NB4 (cell line): ENCODE measurements around the gene CCSER1.
A peak's percentile ranks its signal among the peaks of the same experiment; 100 is the strongest.

Experiments used
- DNase-seq: peaks from one replicate; pipeline ENCODE4 v3.0.0; 2010; ENCODE audit warnings: low read depth
- H3K4me3 ChIP-seq: one replicate; pipeline ENCODE4 v1.5.1; 2011; ENCODE audit warnings: mild to moderate bottlenecking, low read depth, low read length, moderate library complexity
- MYC ChIP-seq: IDR thresholded peaks from 2 replicates; pipeline ENCODE4 v1.6.1; 2011; ENCODE audit warnings: low read depth, low read length
- POLR2A ChIP-seq: IDR thresholded peaks from 2 replicates; pipeline ENCODE4 v1.6.1; 2011; ENCODE audit warnings: mild to moderate bottlenecking; ENCODE audit not compliant: insufficient read length; ENCODE audit errors: extremely low read depth
- TF ChIP-seq, protein P1 (sequence below): IDR thresholded peaks from one replicate; pipeline ENCODE4 v1.5.1; 2012; ENCODE audit warnings: low read depth, low read length
- TF ChIP-seq, protein P2 (sequence below): IDR thresholded peaks from 2 replicates; pipeline ENCODE4 v1.6.1; 2011; ENCODE audit warnings: low read depth, low read length

CCSER1 gene

DNA sequence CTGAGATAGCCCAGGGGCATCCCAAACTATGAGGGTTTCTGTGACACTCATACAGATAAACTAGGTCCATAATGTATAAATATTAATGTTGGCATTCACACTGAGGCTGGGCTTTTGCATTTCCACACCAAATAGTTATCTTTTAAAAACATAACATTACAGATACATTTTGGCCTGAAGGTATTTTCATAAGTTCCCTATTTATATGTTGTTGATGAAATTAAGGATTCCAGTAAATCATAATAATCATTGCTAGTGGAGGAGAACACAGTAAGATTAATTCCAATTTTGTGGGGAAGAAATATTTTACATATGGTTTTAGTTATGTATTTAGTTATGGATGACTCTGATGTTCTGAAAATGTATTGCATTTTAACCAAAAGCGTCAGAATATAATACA, 479.6 kb downstream of the CCSER1 start:
- TF ChIP-seq, protein P1, sequence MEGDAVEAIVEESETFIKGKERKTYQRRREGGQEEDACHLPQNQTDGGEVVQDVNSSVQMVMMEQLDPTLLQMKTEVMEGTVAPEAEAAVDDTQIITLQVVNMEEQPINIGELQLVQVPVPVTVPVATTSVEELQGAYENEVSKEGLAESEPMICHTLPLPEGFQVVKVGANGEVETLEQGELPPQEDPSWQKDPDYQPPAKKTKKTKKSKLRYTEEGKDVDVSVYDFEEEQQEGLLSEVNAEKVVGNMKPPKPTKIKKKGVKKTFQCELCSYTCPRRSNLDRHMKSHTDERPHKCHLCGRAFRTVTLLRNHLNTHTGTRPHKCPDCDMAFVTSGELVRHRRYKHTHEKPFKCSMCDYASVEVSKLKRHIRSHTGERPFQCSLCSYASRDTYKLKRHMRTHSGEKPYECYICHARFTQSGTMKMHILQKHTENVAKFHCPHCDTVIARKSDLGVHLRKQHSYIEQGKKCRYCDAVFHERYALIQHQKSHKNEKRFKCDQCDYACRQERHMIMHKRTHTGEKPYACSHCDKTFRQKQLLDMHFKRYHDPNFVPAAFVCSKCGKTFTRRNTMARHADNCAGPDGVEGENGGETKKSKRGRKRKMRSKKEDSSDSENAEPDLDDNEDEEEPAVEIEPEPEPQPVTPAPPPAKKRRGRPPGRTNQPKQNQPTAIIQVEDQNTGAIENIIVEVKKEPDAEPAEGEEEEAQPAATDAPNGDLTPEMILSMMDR, result no peak
- TF ChIP-seq MYC (no peak), POLR2A (no peak)
- TF ChIP-seq, protein P2, sequence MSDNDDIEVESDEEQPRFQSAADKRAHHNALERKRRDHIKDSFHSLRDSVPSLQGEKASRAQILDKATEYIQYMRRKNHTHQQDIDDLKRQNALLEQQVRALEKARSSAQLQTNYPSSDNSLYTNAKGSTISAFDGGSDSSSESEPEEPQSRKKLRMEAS, result no peak
- H3K4me3 ChIP-seq, result no peak overlapping the region
- DNase-seq, result no peak

DNA sequence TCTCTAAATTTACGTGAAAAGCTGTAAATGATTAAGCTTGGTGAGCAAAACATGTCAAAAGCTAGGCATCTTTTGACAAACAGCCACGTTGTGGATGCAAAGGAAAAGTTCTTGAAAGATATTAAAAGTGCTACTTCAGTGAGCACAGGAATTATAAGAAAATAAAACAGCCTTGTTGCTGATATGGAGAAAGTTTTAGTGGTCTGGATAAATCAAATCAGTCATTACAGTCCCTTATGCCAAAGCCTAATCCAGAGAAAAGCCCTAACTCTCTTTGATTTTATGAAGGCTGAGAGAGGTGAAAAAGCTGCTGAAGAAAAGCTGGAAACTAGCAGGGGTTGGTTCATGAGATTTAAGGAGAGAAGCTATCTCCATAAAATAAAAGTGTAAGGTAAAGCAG, 487.2 kb downstream of the CCSER1 start:
- H3K4me3 ChIP-seq, result no peak overlapping the region
- no peak for DNase-seq
- TF ChIP-seq, protein P2, result no peak
- no peak for TF ChIP-seq POLR2A
- TF ChIP-seq MYC, result no peak
- TF ChIP-seq, protein P1, result no peak

DNA sequence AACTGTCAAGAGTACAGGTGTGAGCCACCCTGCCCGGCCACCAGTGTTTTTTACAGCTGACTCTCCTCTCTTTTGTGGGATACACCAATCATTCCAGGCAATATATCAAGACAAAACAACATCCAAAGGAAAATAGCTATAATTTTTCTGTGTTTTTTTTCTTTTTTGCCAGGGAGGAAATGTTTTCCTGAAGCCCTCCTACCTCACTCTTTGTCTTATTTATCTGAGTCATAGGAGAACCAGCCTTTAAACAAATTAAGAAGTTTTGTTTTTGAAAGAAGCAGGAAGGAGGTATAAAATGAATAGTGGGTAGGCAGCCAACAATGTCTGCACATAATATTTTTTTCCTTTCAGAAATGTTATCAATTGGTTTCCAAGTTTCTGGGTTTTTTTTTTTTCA, 493.9 kb downstream of the CCSER1 start:
- DNase-seq, result no peak
- H3K4me3 ChIP-seq, result no peak overlapping the region
- TF ChIP-seq, protein P1, result no peak
- no peak for TF ChIP-seq POLR2A

DNA sequence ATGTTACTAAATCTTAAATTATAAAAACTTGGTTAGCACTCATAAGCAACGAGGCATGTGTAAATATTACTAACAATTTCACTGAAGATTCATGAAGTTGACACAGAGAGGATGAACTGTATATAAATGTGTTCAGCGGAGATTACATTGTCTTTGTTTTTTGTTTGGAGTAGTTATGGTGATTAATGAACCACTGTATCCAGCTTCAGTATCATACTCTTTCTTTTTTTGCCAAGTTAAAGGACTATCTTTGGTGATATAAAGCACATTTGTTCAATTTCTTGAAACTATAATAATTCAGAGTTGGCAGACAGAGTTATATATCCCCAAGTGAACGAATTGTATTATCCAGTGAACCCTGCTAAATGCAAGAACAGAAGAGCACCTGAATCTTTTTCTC, 497.6 kb downstream of the CCSER1 start:
- no peak for DNase-seq
- no peak overlapping the region for H3K4me3 ChIP-seq
- no peak for TF ChIP-seq MYC
- TF ChIP-seq, protein P2, result no peak
- TF ChIP-seq, protein P1, result no peak
- no peak for TF ChIP-seq POLR2A

DNA sequence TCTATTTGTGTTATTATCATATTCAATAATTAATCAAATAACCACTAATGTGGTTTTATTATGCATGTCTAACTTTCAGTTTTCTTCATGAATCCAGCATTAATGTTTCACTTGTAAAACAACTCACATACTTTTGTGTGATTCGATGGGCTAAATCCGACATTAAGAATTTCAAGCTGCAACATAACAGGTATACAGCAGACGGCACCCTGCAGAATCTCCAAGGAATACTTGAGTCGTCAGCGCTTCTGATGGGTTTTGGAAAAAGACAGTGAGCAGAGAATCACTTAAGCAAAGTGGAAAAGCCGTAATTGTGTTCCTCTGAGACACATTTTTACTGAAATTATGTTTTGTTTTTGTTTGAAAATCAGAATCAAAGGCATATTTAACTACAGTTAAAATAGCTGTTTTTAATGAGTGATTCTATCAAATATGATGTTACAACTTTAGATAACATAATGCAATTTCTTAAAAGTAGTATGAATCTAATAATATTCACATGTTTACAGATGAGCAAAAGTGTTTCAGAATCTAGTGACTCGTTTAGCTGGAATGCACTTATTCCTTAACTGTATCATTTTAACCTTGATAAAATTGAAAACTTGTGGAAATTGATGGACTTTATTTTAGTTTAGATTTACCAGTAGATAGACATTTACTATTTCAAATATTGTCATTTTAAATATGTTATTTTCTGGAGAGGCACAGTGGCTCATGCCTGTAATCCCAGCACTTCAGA, 514.8 kb downstream of the CCSER1 start:
- DNase-seq, result peak; percentile 1
- H3K4me3 ChIP-seq, result no peak overlapping the region
- TF ChIP-seq, protein P2, result no peak
- TF ChIP-seq POLR2A (no peak), MYC (no peak)
- TF ChIP-seq, protein P1, result no peak

DNA sequence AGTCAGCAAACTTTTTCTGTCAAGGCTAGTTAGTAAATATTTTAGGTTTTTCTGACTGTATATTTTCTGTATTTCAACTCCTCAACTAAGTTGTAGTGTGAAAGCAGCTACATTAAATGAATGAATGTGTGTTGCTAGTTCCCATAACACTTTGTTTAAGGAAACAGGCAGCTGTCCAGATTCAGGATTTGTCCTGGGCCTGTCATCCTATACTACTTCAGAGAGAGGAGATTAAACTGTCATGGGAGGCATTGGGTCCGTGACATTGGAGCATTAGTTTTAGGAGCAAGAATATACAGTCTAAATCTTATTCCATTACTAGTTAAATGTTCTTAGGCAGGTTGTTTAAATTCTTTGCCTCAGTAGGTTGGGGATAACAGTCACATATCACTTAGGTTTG, 516.0 kb downstream of the CCSER1 start:
- H3K4me3 ChIP-seq, result no peak overlapping the region
- no peak for DNase-seq
- TF ChIP-seq POLR2A, result no peak
- TF ChIP-seq MYC, result no peak
